Measurements from ENCODE around the gene ZNF621.
"Not testable (repeated sequence)": the region's sequence is repeated elsewhere in the genome, so short reads cannot be mapped to it uniquely, and the experiment has no call there.

The ZNF621 gene

GRCh38 chr3:40546816-40547215, 22.1 kb downstream of the ZNF621 start:
- DNase-seq, result no peak

GRCh38 chr3:40550167-40550566, 25.4 kb downstream of the ZNF621 start:
- DNase-seq, result no peak

- DNase-seq, result no peak
Measured at GRCh38 chr3:40557575-40558161, 32.9 kb downstream of the ZNF621 start.

GRCh38 chr3:40562482-40562881, 37.7 kb downstream of the ZNF621 start:
- not testable (repeated sequence) for DNase-seq

- DNase-seq, result not testable (repeated sequence)
Measured at GRCh38 chr3:40565629-40566028, 40.9 kb downstream of the ZNF621 start.

- no peak for DNase-seq
Measured at GRCh38 chr3:40566694-40567093, 41.9 kb downstream of the ZNF621 start.

GRCh38 chr3:40572588-40572987, 47.8 kb downstream of the ZNF621 start:
- DNase-seq, result no peak

- DNase-seq, result no peak
Measured at GRCh38 chr3:40574050-40574449, 49.3 kb downstream of the ZNF621 start.

- no peak for DNase-seq
Measured at GRCh38 chr3:40574661-40575060, 49.9 kb downstream of the ZNF621 start.

- DNase-seq, result no peak
Measured at GRCh38 chr3:40576396-40576795, 51.6 kb downstream of the ZNF621 start.

GRCh38 chr3:40580494-40581091, 55.8 kb downstream of the ZNF621 start:
- DNase-seq, result peak; percentile 32

- DNase-seq, result no peak
Measured at GRCh38 chr3:40581166-40581565, 56.4 kb downstream of the ZNF621 start.

GRCh38 chr3:40582401-40583027, 57.8 kb downstream of the ZNF621 start:
- no peak for DNase-seq

GRCh38 chr3:40583691-40584090, 58.9 kb downstream of the ZNF621 start:
- no peak for DNase-seq

- peak; percentile 19 for DNase-seq
Measured at GRCh38 chr3:40584625-40585189, 59.9 kb downstream of the ZNF621 start.

GRCh38 chr3:40585381-40586016, 60.7 kb downstream of the ZNF621 start:
- no peak for DNase-seq

- no peak for DNase-seq
Measured at GRCh38 chr3:40586901-40587300, 62.1 kb downstream of the ZNF621 start.

- DNase-seq, result no peak
Measured at GRCh38 chr3:40588406-40588805, 63.6 kb downstream of the ZNF621 start.
